ENCODE data around the gene P3H4. TPM values are rescaled to one million over a fixed set of nuclear protein-coding genes. Genes with fewer than 3 reads are reported as not detected.
A peak's percentile ranks its signal among the peaks of the same experiment; 100 is the strongest.
"Not testable (repeated sequence)": the region's sequence is repeated elsewhere in the genome, so short reads cannot be mapped to it uniquely, and the experiment has no call there.

P3H4 gene
- total RNA-seq, 2 experiments from 2014 or later: 2.2 TPM; not detected in 1

DNA sequence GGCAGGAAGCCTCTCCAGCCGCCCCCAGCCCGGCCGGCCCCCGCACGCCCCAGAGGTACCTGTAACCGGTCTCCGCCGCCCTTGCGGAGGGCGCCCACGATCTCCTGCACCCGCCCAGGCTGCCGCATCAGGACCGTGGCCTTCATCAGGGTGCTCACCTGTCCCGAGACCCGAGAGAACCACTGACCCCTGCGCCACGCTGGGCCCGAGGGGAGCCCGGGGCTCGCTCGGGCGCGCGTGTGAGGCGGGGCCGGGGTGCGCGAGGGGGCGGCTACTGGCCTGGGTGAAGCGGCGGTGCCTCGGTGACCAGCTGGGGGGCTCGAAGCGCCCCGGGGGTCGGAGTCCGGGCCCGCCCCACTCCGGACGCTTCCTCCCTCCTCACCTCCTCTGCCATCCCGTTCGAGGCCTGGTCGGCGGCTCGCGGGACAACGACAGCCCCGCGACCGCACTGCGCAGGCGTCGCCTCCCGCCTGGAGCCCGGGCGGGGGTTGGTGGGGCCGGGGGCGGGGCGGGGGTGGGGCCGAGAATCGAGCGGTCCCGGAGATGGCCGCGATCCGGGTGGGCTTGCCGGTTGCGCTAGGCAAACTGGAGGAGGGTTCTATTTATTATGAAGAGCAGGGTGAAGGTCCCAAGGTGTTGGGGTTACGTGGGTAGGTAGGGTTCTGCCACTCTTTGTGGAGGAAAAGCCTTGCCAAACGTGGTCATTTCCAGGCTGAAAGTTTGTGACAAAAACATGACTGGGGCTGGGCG is 24.2 kb upstream of the P3H4 start, which contains the start of gene NT5C3B:
Gene NT5C3B (minus strand): TSS at position 433 of the 750 bp plus-strand sequence. CDS start 39 bp downstream, at position 394.
- Histone ChIP-seq H3K9me2 (ENCODE audit: insufficient read depth, low read length) (no peaks in the 10 kb centered on the region), H3K4me2 (ENCODE audit: low read length) (peak within 1 kb of the TSS; percentile 29), H3K27ac (ENCODE audit: low read depth, low read length, poor library complexity, severe bottlenecking) (no peak within 1 kb of the TSS), H3K36me3 (ENCODE audit: insufficient read depth, low read length) (no peaks in the 10 kb centered on the region), H2AFZ (ENCODE audit: low read length) (no peak within 1 kb of the TSS), H3K4me3 (ENCODE audit: low read depth, low read length, poor library complexity, severe bottlenecking) (no peak within 1 kb of the TSS), H3K9me3 (ENCODE audit: low read length) (no peaks in the 10 kb centered on the region), H4K20me1 (ENCODE audit: insufficient read depth, low read length) (no peaks in the 10 kb centered on the region), H3K79me2 (ENCODE audit: insufficient read depth, low read depth, low read length) (no peaks in the 10 kb centered on the region), H3K4me1 (ENCODE audit: insufficient read depth, low read length, poor library complexity, severe bottlenecking) (no peaks in the 10 kb centered on the region)
- CTCF ChIA-PET (ENCODE audit: unreplicated experiment): no interaction called here
- intact Hi-C loops (cut with micrococcal nuclease; ENCODE audit: unreplicated experiment): no loop called here
- POLR2A ChIA-PET: no interaction called here
- no peak for DNase-seq (ENCODE audit: low spot score)
- no peak for TF ChIP-seq EZH2phosphoT487 (IDR thresholded peaks at IDR 0.05; ENCODE audit: borderline replicate concordance, low read depth, low read length)
- TF ChIP-seq, protein P1, sequence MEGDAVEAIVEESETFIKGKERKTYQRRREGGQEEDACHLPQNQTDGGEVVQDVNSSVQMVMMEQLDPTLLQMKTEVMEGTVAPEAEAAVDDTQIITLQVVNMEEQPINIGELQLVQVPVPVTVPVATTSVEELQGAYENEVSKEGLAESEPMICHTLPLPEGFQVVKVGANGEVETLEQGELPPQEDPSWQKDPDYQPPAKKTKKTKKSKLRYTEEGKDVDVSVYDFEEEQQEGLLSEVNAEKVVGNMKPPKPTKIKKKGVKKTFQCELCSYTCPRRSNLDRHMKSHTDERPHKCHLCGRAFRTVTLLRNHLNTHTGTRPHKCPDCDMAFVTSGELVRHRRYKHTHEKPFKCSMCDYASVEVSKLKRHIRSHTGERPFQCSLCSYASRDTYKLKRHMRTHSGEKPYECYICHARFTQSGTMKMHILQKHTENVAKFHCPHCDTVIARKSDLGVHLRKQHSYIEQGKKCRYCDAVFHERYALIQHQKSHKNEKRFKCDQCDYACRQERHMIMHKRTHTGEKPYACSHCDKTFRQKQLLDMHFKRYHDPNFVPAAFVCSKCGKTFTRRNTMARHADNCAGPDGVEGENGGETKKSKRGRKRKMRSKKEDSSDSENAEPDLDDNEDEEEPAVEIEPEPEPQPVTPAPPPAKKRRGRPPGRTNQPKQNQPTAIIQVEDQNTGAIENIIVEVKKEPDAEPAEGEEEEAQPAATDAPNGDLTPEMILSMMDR (conservative IDR thresholded peaks at IDR 0.05; ENCODE audit: low read length): no peak
- no TSS peak for BruUV-seq (replicated peaks)

DNA sequence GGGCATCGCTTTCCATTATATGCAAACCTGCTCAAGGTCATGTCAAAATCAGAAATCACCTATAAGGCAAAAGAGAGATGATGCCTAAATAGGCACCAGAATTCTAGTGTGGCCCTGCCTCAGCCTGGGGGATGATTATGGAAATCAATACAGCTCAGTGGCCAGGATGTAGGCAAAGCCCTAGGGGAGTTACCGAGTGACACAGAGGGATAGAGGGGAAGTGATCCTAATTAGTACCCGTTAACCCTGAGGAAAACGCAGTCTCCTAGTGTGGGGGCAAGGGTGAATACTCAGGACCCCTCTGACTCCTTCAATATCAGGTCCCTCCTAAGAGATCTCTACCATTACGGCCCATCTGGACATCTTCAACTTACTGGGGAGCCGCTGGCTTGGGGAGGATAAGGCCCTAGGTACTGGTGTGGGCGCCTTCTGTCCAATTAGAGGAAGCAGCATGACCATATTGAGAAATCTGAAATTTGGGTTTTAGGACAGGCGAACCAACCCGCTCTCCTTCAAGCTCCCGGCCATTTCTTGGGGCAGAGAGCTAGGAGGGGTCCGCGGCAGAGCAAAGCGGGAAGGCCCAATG is 23.6 kb upstream of the P3H4 start:
- intact Hi-C loops (cut with micrococcal nuclease; ENCODE audit: unreplicated experiment): no loop called here
- H3K79me2 ChIP-seq (ENCODE audit: insufficient read depth, low read depth, low read length): no peaks in the 10 kb centered on the region
- peak overlapping the region; percentile 28; the same call in 1 of the 2 replicates for H3K4me2 ChIP-seq (ENCODE audit: low read length)
- no peak for DNase-seq (ENCODE audit: low spot score)
- no TSS peak for BruUV-seq (replicated peaks)
- H3K9me3 ChIP-seq (ENCODE audit: low read length): no peaks in the 10 kb centered on the region
- H3K4me3 ChIP-seq (ENCODE audit: low read depth, low read length, poor library complexity, severe bottlenecking): no peak overlapping the region
- no peaks in the 10 kb centered on the region for H4K20me1 ChIP-seq (ENCODE audit: insufficient read depth, low read length)
- H3K27ac ChIP-seq (ENCODE audit: low read depth, low read length, poor library complexity, severe bottlenecking): no peak overlapping the region
- ChIA-PET POLR2A (no interaction called here), CTCF (ENCODE audit: unreplicated experiment) (no interaction called here)
- no peaks in the 10 kb centered on the region for H3K4me1 ChIP-seq (ENCODE audit: insufficient read depth, low read length, poor library complexity, severe bottlenecking)
- TF ChIP-seq EZH2phosphoT487 (IDR thresholded peaks at IDR 0.05; ENCODE audit: borderline replicate concordance, low read depth, low read length): no peak
- TF ChIP-seq, protein P1 (conservative IDR thresholded peaks at IDR 0.05; ENCODE audit: low read length): no peak
- H3K9me2 ChIP-seq (ENCODE audit: insufficient read depth, low read length): no peaks in the 10 kb centered on the region
- no peak overlapping the region for H2AFZ ChIP-seq (ENCODE audit: low read length)
- H3K36me3 ChIP-seq (ENCODE audit: insufficient read depth, low read length): no peaks in the 10 kb centered on the region

DNA sequence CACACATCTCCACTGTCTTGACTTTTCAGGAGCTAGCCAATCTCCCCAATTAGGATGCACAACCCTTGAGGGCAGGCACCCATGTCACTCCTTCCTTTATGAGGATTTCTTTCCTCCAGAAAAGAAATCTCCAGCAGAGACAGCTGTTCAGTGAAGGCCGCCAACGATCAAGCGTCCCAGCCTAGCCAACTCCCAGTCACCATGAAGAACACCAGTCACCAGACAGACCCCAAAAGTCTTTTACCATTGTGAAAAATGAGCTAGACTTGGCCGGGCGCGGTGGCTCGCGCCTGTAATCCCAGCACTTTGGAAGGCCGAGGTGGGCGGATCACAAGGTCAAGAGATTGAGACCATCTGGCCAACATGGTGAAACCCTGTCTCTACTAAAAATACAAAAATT is 18.2 kb upstream of the P3H4 start:
- intact Hi-C loops (cut with micrococcal nuclease; ENCODE audit: unreplicated experiment): not testable (repeated sequence)

More for the DNA sequence above, 18.2 kb upstream of the P3H4 start:
- H3K9me2 ChIP-seq (ENCODE audit: insufficient read depth, low read length); H2AFZ ChIP-seq (ENCODE audit: low read length); BruUV-seq (replicated peaks); H3K4me1 ChIP-seq (ENCODE audit: insufficient read depth, low read length, poor library complexity, severe bottlenecking); H3K4me2 ChIP-seq (ENCODE audit: low read length); H3K9me3 ChIP-seq (ENCODE audit: low read length); H3K79me2 ChIP-seq (ENCODE audit: insufficient read depth, low read depth, low read length); H3K27ac ChIP-seq (ENCODE audit: low read depth, low read length, poor library complexity, severe bottlenecking); DNase-seq (ENCODE audit: low spot score); POLR2A ChIA-PET; H4K20me1 ChIP-seq (ENCODE audit: insufficient read depth, low read length); H3K4me3 ChIP-seq (ENCODE audit: low read depth, low read length, poor library complexity, severe bottlenecking); H3K36me3 ChIP-seq (ENCODE audit: insufficient read depth, low read length); CTCF ChIA-PET (ENCODE audit: unreplicated experiment): not testable (repeated sequence)

Data from OCI-LY7 (cell line).